HG03439 (cell line): ENCODE measurements around the gene CDRT4.
A peak's percentile ranks its signal among the peaks of the same experiment; 100 is the strongest.
"Not testable (repeated sequence)": the region's sequence is repeated elsewhere in the genome, so short reads cannot be mapped to it uniquely, and the experiment has no call there.

ENCODE experiments used
- ATAC-seq: cut with Tn5 transposase; IDR thresholded peaks from one replicate; pipeline ENCODE4 v1.9.1; 2021; ENCODE audit warnings: mild to moderate bottlenecking, moderate library complexity; ENCODE audit not compliant: unreplicated experiment

Gene CDRT4

GRCh38 chr17:15467592-15467991, at the start of gene CDRT4:
Gene CDRT4 (minus strand): TSS chr17:15467621. CDS start chr17:15440238, 27,383 bp downstream.
- no peak for ATAC-seq

GRCh38 chr17:15516150-15516549, 48.7 kb upstream of the CDRT4 start:
- ATAC-seq = no peak

DNA sequence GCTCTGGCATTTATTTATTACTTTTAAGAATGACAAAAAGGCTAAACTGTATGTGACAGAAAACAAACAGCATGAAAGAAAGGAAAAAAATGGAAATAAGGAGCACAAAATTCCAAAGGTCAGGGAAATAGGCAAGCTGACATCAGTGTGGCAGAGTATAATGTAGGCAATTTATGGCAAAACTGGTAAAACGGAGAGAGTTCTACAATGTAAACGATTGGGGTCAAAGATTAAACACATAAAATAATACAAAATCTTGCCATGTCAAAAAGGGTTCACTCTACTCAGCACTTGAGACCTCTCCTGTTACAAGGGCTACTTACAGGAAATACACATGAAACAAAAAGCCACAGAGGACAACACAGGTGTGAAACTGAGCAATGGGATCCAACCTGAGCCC, 47.0 kb upstream of the CDRT4 start:
- no peak for ATAC-seq

- ATAC-seq = no peak
Measured at GRCh38 chr17:15513856-15514459, 46.5 kb upstream of the CDRT4 start.

GRCh38 chr17:15513058-15513791, 45.8 kb upstream of the CDRT4 start:
- ATAC-seq = no peak

GRCh38 chr17:15512071-15512709, 44.8 kb upstream of the CDRT4 start:
- ATAC-seq = no peak

- ATAC-seq = no peak
Measured at GRCh38 chr17:15511142-15511541, 43.7 kb upstream of the CDRT4 start.

- no peak for ATAC-seq
Measured at GRCh38 chr17:15510361-15510760, 42.9 kb upstream of the CDRT4 start.

GRCh38 chr17:15509095-15509494, 41.7 kb upstream of the CDRT4 start:
- ATAC-seq = no peak

DNA sequence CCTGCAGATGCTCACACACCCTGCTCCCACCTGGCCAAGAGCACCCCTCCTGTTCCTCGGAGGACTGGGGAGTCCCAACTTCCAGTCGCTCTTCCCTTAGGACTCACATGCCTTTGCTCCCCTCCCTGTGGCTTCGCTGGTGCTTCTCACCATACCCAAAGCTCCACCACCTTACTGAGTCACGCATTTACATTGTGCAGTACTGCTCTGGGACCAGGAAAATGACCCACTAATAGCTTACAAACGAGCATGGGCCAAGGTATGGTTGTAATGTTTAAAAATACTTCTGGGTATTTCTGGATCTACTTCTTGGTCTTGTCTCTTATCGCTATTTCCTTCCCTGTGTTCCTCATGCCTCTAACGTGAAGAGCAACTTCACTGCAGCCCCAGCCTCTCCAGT, 41.0 kb upstream of the CDRT4 start:
- no peak for ATAC-seq

GRCh38 chr17:15507896-15508295, 40.5 kb upstream of the CDRT4 start:
- no peak for ATAC-seq

DNA sequence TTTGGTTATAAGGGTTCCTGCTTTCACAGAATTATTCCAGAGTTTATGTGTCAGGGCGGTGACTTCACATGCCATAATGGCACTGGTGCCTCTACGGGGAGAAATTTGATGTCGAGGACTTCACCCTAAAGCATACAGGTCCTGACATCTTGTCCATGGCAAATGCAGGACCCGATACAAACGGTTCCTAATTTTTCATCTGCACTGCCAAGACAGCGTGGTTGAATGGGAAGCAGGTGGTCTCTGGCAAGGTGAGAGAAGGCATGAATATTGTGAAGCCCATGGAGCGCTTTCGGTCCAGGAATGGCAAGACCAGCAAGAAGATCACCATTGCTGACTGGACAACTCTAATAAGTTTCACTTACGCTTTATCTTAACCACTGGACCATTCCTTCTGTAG, 39.6 kb upstream of the CDRT4 start:
- no peak for ATAC-seq

- ATAC-seq = not testable (repeated sequence)
Measured at GRCh38 chr17:15505708-15506107, 38.3 kb upstream of the CDRT4 start.

GRCh38 chr17:15503731-15504130, 36.3 kb upstream of the CDRT4 start:
- no peak for ATAC-seq

DNA sequence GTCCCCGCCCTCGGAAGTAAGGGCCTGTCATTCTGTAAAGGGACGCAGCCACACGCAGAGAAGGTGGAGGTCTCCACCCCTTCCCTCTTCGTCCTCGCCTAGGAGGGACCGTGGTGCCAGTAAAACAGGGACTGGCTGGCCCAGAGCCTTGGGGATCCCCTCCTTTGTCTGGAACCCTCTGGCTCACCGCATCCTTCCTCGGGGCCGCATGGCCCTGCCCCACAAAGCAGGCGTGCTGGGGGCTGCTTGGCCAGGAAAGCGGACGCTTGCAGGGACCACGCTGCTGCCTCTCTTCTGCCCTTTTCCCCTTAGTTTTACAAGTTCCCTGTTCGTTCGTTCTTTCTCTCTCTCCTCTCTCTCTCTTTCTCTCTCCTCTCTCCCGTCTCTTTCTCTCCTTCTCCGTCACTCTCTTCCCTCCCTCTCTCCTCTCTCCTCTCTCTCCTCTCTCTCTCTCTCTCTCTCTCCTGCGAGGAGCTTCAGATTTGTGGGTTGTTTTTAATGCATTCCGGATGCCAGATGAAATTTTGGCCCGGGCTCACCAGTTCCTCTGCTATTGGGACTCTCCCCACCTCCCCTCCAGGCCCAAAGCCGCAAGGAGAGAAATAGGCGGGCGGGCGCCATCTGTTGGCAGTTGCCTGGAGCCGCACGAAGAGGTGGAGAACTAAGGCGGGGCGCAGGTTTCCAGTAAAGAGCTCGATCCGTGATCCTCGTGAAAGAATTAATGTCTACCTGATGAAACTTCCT, 35.1 kb upstream of the CDRT4 start:
- ATAC-seq = peak; percentile 78

GRCh38 chr17:15501793-15502192, 34.4 kb upstream of the CDRT4 start:
- ATAC-seq = no peak

DNA sequence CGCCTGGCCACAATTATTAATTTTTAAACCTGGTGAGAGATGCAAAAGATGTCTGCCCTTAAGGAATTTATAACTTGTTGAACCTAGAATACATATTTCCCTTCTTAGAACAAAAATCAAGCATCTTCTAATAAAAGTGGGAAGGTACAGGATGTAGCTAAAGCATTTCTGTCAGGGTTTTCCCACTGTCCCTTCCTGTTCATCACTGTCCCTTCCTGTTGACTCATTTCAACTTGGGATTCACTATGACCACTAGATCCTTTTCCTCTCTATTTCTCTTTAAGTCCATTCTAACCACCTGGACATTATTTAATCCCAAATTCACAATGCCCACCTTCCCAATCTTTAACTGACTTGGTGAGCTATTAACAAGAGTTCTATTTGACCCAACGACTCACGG, 33.9 kb upstream of the CDRT4 start:
- no peak for ATAC-seq

- ATAC-seq = no peak
Measured at GRCh38 chr17:15498107-15498506, 30.7 kb upstream of the CDRT4 start.

GRCh38 chr17:15496735-15497670, 29.6 kb upstream of the CDRT4 start:
- no peak for ATAC-seq

- ATAC-seq = no peak
Measured at GRCh38 chr17:15494821-15495220, 27.4 kb upstream of the CDRT4 start.

DNA sequence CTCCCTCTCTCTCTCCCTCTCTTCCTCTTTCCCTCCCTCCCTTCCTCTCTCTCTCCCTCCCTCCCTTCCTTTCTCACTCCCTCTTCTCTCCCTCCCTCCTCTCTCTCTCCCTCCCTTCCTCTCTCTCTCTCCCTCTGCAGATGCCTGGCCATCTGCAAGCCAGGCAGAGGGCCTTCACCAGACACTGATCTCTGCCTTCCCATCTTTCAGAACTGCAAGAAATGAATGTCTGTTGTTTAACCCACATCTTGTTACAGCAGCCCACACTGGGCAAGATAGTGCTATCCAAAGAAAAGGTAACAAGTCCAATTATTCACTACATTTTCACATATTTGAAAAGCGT, 26.2 kb upstream of the CDRT4 start:
- ATAC-seq = no peak
